Calu3 (cell line): ENCODE measurements around the gene MRPL42. TPM values are rescaled to one million over a fixed set of nuclear protein-coding genes. Genes with fewer than 3 reads are reported as not detected.

Experiments used
- Bru-seq: library from RNA; stranded (reverse); fragments of 400-500 nt; gene quantifications from one replicate; lab custom pipeline; 2021; lab: Mats Ljungman, UMichigan
- BruChase-seq, 2 experiments: library from RNA; stranded (reverse); fragments of 400-500 nt; gene quantifications; one replicate each; lab custom pipeline; 2021; lab: Mats Ljungman, UMichigan
- BruUV-seq: library from RNA; stranded (reverse); fragments of 400-500 nt; replicated peaks from 2 replicates; lab custom pipeline; 2021; lab: Mats Ljungman, UMichigan
- CTCF ChIA-PET: fragments of 300-600 bp; sonication (Branson Sonifier 250); formaldehyde crosslinking; loops from one replicate; lab custom pipeline; 2022; ENCODE audit warnings: antibody characterized with exemption; lab: Charles Lee
- DNase-seq: peaks from one replicate; pipeline ENCODE4 v3.0.0; 2022
- H3K27ac Mint-ChIP-seq: one replicate; pipeline ENCODE4 v1.8.0; 2022; ENCODE audit warnings: mixed read lengths; ENCODE audit not compliant: unreplicated experiment
- H3K27me3 Mint-ChIP-seq: one replicate; pipeline ENCODE4 v1.8.0; 2022; ENCODE audit warnings: mixed read lengths; ENCODE audit not compliant: unreplicated experiment
- H3K36me3 Mint-ChIP-seq: one replicate; pipeline ENCODE4 v1.8.0; 2022; ENCODE audit warnings: mild to moderate bottlenecking, moderate library complexity, mixed read lengths; ENCODE audit not compliant: insufficient read depth, unreplicated experiment
- H3K4me1 Mint-ChIP-seq: one replicate; pipeline ENCODE4 v1.8.0; 2022; ENCODE audit warnings: mild to moderate bottlenecking, low read depth, mixed read lengths; ENCODE audit not compliant: unreplicated experiment
- H3K4me3 Mint-ChIP-seq: one replicate; pipeline ENCODE4 v1.8.0; 2022; ENCODE audit warnings: mild to moderate bottlenecking, low read depth, moderate library complexity, mixed read lengths; ENCODE audit not compliant: unreplicated experiment
- H3K9me3 Mint-ChIP-seq: one replicate; pipeline ENCODE4 v1.8.0; 2022; ENCODE audit warnings: low read depth, mixed read lengths; ENCODE audit not compliant: unreplicated experiment
- intact Hi-C: fragments of 100-400 bp; cut with micrococcal nuclease; formaldehyde crosslinking; loops from one replicate; pipeline ENCODE4 v1.10.0; 2022; ENCODE audit not compliant: unreplicated experiment
- long read RNA-seq: library from polyadenylated mRNA; stranded (forward); transcript quantifications from one replicate; pipeline ENCODE4 v2.0.0, GENCODE V29; 2022
- total RNA-seq: library from RNA; stranded (reverse); gene quantifications from 2 replicates; pipeline ENCODE4 v1.2.3, GENCODE V29; 2022
- TF ChIP-seq, protein P1 (sequence below): fragments of 200-600 bp; IDR thresholded peaks from one replicate; pipeline ENCODE4 v1.8.0; 2022; ENCODE audit warnings: antibody characterized with exemption; ENCODE audit not compliant: unreplicated experiment

The MRPL42 gene
- total RNA-seq, result 88.3 and 94.9 TPM in 2 replicates
- Bru-seq, nascent RNA, result percentile 88 among the genes with signal in this experiment
- percentile 90 among the genes with signal in this experiment for BruChase-seq, experiment 1, labeled RNA remaining after a 6-hour chase
- BruChase-seq, experiment 2, labeled RNA remaining after a 2-hour chase, result percentile 87 among the genes with signal in this experiment
- long read RNA-seq, full-length matches to known transcripts, result 247 of 272 reads
- long read RNA-seq, partial matches to known transcripts, result 10 of 272 reads
- long read RNA-seq, other reads (novel, unspliced or antisense), result 15 of 272 reads

DNA sequence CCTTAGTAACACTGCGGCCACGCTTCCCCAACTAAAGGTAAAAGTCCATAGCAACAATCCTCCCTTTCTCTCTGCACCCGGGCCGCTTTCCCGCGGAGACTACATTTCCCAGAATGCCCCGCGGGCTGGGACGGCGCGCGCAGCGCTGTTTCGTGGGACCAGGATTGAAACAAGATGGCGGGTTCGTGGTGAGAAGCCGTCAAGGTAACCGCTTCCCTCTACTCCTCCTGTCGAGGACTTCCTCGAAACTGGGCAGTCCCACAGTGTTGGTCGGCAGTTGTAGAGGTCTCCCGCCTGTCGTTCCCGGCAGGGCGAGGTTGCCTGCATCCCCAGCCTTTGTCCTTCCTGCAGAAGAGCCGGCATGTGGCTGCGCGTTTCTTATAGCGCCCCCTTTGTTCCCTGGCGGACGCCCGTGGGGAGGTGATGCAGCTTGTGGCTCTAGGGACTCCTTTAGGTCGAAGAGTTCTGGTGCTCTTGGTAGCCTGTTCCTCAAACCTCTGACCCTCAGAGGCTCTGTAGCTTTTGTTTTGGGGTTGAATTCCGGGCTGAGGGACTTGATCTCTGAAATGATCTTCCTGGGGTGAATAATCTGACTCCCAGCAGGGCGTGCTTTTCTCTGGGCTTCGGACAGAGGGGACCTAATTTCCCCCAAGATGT is at the start of gene MRPL42:
MRPL42 (plus strand) TSS at position 164 of the 657 bp plus-strand sequence. CDS start 1,772 bp downstream, outside the sequence.
- Mint-ChIP-seq H3K4me3 (peak within 1 kb of the TSS; percentile 87), H3K27me3 (no peaks in the 10 kb centered on the region), H3K4me1 (peaks cover 13% of the 10 kb centered on the region), H3K9me3 (peaks cover 3% of the 10 kb centered on the region), H3K36me3 (peaks cover 15% of the 10 kb centered on the region), H3K27ac (peak within 1 kb of the TSS; percentile 88)
- BruUV-seq, result TSS peak; percentile 59
- TF ChIP-seq, protein P1, sequence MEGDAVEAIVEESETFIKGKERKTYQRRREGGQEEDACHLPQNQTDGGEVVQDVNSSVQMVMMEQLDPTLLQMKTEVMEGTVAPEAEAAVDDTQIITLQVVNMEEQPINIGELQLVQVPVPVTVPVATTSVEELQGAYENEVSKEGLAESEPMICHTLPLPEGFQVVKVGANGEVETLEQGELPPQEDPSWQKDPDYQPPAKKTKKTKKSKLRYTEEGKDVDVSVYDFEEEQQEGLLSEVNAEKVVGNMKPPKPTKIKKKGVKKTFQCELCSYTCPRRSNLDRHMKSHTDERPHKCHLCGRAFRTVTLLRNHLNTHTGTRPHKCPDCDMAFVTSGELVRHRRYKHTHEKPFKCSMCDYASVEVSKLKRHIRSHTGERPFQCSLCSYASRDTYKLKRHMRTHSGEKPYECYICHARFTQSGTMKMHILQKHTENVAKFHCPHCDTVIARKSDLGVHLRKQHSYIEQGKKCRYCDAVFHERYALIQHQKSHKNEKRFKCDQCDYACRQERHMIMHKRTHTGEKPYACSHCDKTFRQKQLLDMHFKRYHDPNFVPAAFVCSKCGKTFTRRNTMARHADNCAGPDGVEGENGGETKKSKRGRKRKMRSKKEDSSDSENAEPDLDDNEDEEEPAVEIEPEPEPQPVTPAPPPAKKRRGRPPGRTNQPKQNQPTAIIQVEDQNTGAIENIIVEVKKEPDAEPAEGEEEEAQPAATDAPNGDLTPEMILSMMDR, result peak; percentile 78
- DNase-seq, result peak; percentile 94
- CTCF ChIA-PET, result interaction anchor here (0.6 to 1.5 kb wide), 6 partner anchors 11 to 1858 kb away, joined by 3 to 7 read pairs (median 4); partner anchors contain the start of gene UBE2N
- intact Hi-C loops, result no loop called here

DNA sequence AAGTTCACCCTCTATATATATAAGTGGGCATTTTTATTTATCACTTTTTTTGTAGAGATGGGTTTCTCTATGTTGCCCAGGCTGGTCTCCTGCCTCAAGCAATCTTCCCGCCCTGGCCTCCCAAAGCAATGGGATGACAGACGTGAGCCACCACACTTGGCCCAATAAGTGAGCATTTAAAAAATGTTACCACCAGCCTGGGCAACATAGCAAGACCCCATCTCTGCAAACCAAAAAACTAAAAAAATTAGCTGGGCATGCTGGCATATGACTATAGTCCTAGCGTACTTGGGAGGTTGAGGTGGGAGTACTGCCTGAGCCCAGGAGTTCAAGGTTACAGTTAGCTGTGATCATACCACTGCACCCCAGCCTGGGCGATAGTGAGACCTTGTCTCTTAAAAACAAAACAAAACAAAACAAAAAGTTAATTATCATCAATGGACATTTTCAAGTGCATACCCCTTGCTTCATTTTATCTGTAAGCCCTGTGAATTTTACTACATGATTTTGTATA is 49.3 kb upstream of the MRPL42 start:
- intact Hi-C loops, result loop anchor here (2.0 kb wide), 1 partner anchor 429 kb away; no protein-coding TSS in a partner anchor
- BruUV-seq, result no TSS peak
- TF ChIP-seq, protein P1, result no peak
- Mint-ChIP-seq H3K36me3 (peaks cover 5% of the 10 kb centered on the region), H3K27me3 (no peaks in the 10 kb centered on the region), H3K27ac (no peak overlapping the region), H3K9me3 (peaks cover 2% of the 10 kb centered on the region), H3K4me1 (peaks cover 44% of the 10 kb centered on the region), H3K4me3 (no peak overlapping the region)
- DNase-seq, result no peak
- CTCF ChIA-PET, result no interaction called here

DNA sequence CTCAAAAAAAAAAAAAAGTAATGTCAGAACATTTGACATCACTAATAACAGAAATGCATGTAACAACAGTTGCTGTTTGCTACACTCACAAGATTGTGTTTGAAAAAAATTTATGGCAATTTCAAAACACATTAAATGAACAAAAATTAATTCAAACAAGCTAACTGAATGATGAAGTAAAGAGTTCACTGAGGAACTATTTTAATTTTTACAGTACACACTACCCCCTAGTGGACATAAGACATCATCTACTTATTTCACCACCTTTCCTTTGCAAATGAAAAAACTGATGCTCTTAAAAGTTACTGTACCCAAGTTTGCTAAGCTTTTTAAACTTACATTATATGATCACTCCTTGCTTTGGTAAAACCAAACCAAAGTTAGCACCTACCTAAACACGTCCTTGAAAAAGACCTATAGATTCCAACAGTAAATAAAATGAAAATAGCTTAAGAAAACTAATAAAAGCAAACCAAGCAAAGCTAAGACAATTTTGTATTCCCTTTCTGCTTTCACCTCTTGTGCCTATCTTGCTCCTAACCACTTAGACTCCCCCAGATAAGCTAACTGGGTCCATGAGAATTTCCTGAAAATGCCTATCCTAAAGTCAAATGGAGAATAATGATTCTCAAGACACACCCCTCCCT is 47.8 kb upstream of the MRPL42 start:
- Mint-ChIP-seq H3K27ac (peak overlapping the region; percentile 27), H3K36me3 (peaks cover 2% of the 10 kb centered on the region), H3K4me3 (no peak overlapping the region), H3K9me3 (peaks cover 1% of the 10 kb centered on the region), H3K4me1 (peaks cover 44% of the 10 kb centered on the region), H3K27me3 (no peaks in the 10 kb centered on the region)
- CTCF ChIA-PET, result interaction anchor here (0.7 to 1.6 kb wide), 12 partner anchors 8 to 682 kb away, joined by 3 to 10 read pairs (median 4); partner anchors contain the start of genes MRPL42 and UBE2N
- TF ChIP-seq, protein P1, result peak; percentile 35
- no peak for DNase-seq
- no TSS peak for BruUV-seq
- intact Hi-C loops, result loop anchor here (1.0 to 5.0 kb wide), 3 partner anchors 431 to 683 kb away; no protein-coding TSS in a partner anchor

DNA sequence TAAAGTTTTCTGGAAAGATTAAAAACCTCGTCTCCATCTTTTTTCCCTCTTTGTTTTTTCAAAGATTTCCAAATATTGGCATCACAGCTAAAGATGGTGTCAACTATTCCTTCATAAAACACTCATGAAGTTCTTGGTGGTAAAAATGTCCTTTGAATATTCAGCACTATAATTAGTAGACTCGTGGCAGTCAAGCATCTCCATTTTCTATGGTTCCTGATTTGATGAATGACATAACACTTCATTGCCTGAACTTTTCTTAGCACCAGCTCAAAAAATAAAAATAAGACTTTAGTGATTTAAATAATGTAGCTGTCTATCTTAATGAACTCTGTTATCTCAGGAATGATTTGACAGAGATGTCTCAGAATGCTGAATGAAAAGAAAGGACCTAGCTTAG is 45.3 kb upstream of the MRPL42 start:
- H3K27ac Mint-ChIP-seq, result no peak overlapping the region
- H3K4me3 Mint-ChIP-seq, result no peak overlapping the region
- H3K27me3 Mint-ChIP-seq, result no peaks in the 10 kb centered on the region
- no peak for DNase-seq
- TF ChIP-seq, protein P1, result no peak
- no peaks in the 10 kb centered on the region for H3K36me3 Mint-ChIP-seq
- intact Hi-C loops, result loop anchor here (5.0 kb wide), 1 partner anchor 680 kb away; no protein-coding TSS in a partner anchor
- CTCF ChIA-PET, result interaction anchor here (1.2 kb wide), 1 partner anchor 680 kb away, joined by 3 read pairs; no protein-coding TSS in a partner anchor
- BruUV-seq, result no TSS peak
- H3K9me3 Mint-ChIP-seq, result no peaks in the 10 kb centered on the region
- H3K4me1 Mint-ChIP-seq, result peaks cover 54% of the 10 kb centered on the region
